H1 (cell line): Measurements from ENCODE around the gene SLC16A8. TPM values are rescaled to one million over a fixed set of nuclear protein-coding genes. Genes with fewer than 3 reads are reported as not detected.

Experiments
- CTCF ChIA-PET: fragments of 300-600 bp; sonication (Branson Sonifier 250); formaldehyde crosslinking; loops from one replicate; lab custom pipeline; 2021; ENCODE audit not compliant: partially characterized antibody; lab: Charles Lee
- POLR2A ChIA-PET: fragments of 300-600 bp; sonication (Branson Sonifier 250); formaldehyde crosslinking; loops from one replicate; lab custom pipeline; 2021; ENCODE audit warnings: inconsistent platforms; ENCODE audit not compliant: partially characterized antibody; lab: Charles Lee
- DNase-seq, 2 experiments: peaks; one replicate each; pipeline versions ENCODE4 v3.0.0 to v3.0.0-alpha.2; 2010 to 2022; ENCODE audit warnings: low spot score in 2 of 2, low read depth in 1 of 2, mixed read lengths in 1 of 2
- FAIRE-seq: peaks from 2 replicates; lab custom pipeline; 2011; peaks lifted over from hg19 to GRCh38; lab: Jason Lieb, UNC
- H2AFZ ChIP-seq: 2 replicates; pipeline ENCODE4 v1.8.1; 2012; ENCODE audit warnings: low read length, inconsistent platforms
- H2AK5ac ChIP-seq: 2 replicates; pipeline ENCODE4 v1.6.1; 2013; ENCODE audit warnings: low read depth, low read length
- H2BK120ac ChIP-seq: replicated peaks from 2 replicates; pipeline ENCODE3; 2013; ENCODE audit warnings: low read depth, low read length, inconsistent platforms
- H2BK12ac ChIP-seq: 2 replicates; pipeline ENCODE4 v1.6.1; 2013; ENCODE audit warnings: low read depth, low read length
- H2BK15ac ChIP-seq: 2 replicates; pipeline ENCODE4 v1.6.1; 2013; ENCODE audit warnings: low read length
- H2BK20ac ChIP-seq: 2 replicates; pipeline ENCODE4 v1.6.1; 2013; ENCODE audit warnings: low read length
- H2BK5ac ChIP-seq: 2 replicates; pipeline ENCODE4 v1.6.1; 2013; ENCODE audit warnings: low read depth, low read length
- H3K14ac ChIP-seq: 2 replicates; pipeline ENCODE4 v1.6.1; 2013; ENCODE audit warnings: inconsistent platforms; ENCODE audit not compliant: insufficient read length
- H3K18ac ChIP-seq: 2 replicates; pipeline ENCODE4 v1.6.1; 2013; ENCODE audit warnings: low read length; ENCODE audit errors: extremely low read depth
- H3K23ac ChIP-seq: 2 replicates; pipeline ENCODE4 v1.6.1; 2013; ENCODE audit warnings: inconsistent platforms; ENCODE audit not compliant: insufficient read length
- H3K23me2 ChIP-seq: 2 replicates; pipeline ENCODE4 v1.6.1; 2013; ENCODE audit warnings: low read depth, low read length
- H3K27ac ChIP-seq: 2 replicates; pipeline ENCODE4 v1.6.1; 2011; ENCODE audit warnings: low read depth, low read length, inconsistent platforms
- H3K27me3 ChIP-seq, 4 experiments: replicated peaks in 1 of 4; 1 replicate in 1 of 4; 2 replicates in 3 of 4; pipeline versions ENCODE4 v1.6.1 to v1.8.1; 2011 to 2013; ENCODE audit warnings: low read length in 3 of 4, mild to moderate bottlenecking in 3 of 4, inconsistent platforms in 2 of 4, mixed read lengths in 2 of 4, moderate library complexity in 1 of 4; ENCODE audit not compliant: control insufficient read depth in 3 of 4, insufficient read depth in 3 of 4; ENCODE audit errors: extremely low read depth in 1 of 4
- H3K36me3 ChIP-seq, 4 experiments: 2 replicates each; pipeline versions ENCODE4 v1.6.1 to v1.8.1; 2011 to 2013; ENCODE audit warnings: mild to moderate bottlenecking in 4 of 4, low read length in 3 of 4, moderate library complexity in 2 of 4, control low read depth in 1 of 4, inconsistent platforms in 1 of 4; ENCODE audit not compliant: insufficient read depth in 4 of 4, control insufficient read depth in 2 of 4
- H3K4ac ChIP-seq: replicated peaks from 2 replicates; pipeline ENCODE3; 2013; ENCODE audit warnings: low read length, low read depth, mixed read lengths, inconsistent platforms; ENCODE audit not compliant: insufficient read length
- H3K4me1 ChIP-seq, 4 experiments: replicated peaks in 1 of 4; 1 replicate in 1 of 4; 2 replicates in 3 of 4; pipeline versions ENCODE4 v1.6.1 to v1.8.1; 2011 to 2013; ENCODE audit warnings: low read length in 3 of 4, inconsistent platforms in 2 of 4, mixed read lengths in 1 of 4; ENCODE audit not compliant: insufficient read depth in 4 of 4, control insufficient read depth in 3 of 4
- H3K4me2 ChIP-seq, 2 experiments: 2 replicates each; pipeline versions ENCODE4 v1.6.1 to v1.8.1; 2011 to 2013; ENCODE audit warnings: low read depth in 2 of 2, low read length in 2 of 2, control low read depth in 1 of 2, inconsistent platforms in 1 of 2, mild to moderate bottlenecking in 1 of 2; ENCODE audit not compliant: insufficient read depth in 1 of 2
- H3K4me3 ChIP-seq, 4 experiments: fragments of 200-600, 300-600 bp in 1 of 4; sonication (generic), shearing (Covaris generic), sonication (Bioruptor Twin) in 1 of 4; 2 replicates each; pipeline versions ENCODE4 v1.5.1 to v1.8.1; 2011 to 2016; ENCODE audit warnings: low read length in 4 of 4, low read depth in 3 of 4, control low read depth in 2 of 4, inconsistent platforms in 2 of 4, mild to moderate bottlenecking in 2 of 4, mixed read lengths in 1 of 4, moderate library complexity in 1 of 4; ENCODE audit not compliant: insufficient read depth in 2 of 4; ENCODE audit errors: extremely low read depth in 1 of 4
- H3K56ac ChIP-seq: replicated peaks from 2 replicates; pipeline ENCODE3; 2013; ENCODE audit warnings: low read depth, mild to moderate bottlenecking, mixed read lengths, low read length, inconsistent platforms; ENCODE audit not compliant: insufficient read length
- H3K79me1 ChIP-seq: 2 replicates; pipeline ENCODE4 v1.6.1; 2013; ENCODE audit warnings: low read depth, low read length, control low read depth
- H3K79me2 ChIP-seq, 2 experiments: 2 replicates each; pipeline versions ENCODE4 v1.6.1 to v1.8.1; 2012 to 2013; ENCODE audit warnings: low read length in 2 of 2, mild to moderate bottlenecking in 2 of 2, inconsistent platforms in 1 of 2; ENCODE audit not compliant: insufficient read depth in 2 of 2, control insufficient read depth in 1 of 2
- H3K9ac ChIP-seq, 4 experiments: replicated peaks in 1 of 4; 1 replicate in 1 of 4; 2 replicates in 3 of 4; pipeline versions ENCODE4 v1.6.1 to v1.8.1; 2011 to 2013; ENCODE audit warnings: low read depth in 3 of 4, low read length in 3 of 4, control low read depth in 2 of 4, mild to moderate bottlenecking in 2 of 4, moderate library complexity in 2 of 4, inconsistent platforms in 1 of 4; ENCODE audit errors: extremely low read depth in 1 of 4
- H3K9me3 ChIP-seq, 2 experiments: 2 replicates each; pipeline versions ENCODE4 v1.6.1 to v1.8.1; 2012 to 2013; ENCODE audit warnings: mild to moderate bottlenecking in 2 of 2, moderate library complexity in 2 of 2, control low read depth in 1 of 2, inconsistent platforms in 1 of 2, low read depth in 1 of 2, low read length in 1 of 2, mixed read lengths in 1 of 2; ENCODE audit not compliant: insufficient read depth in 2 of 2
- H4K20me1 ChIP-seq, 2 experiments: replicated peaks in 1 of 2; 2 replicates each; pipeline versions ENCODE3 to v1.8.1; 2011 to 2013; ENCODE audit warnings: inconsistent platforms in 2 of 2, low read length in 2 of 2, mild to moderate bottlenecking in 1 of 2; ENCODE audit not compliant: insufficient read depth in 2 of 2, control insufficient read depth in 1 of 2
- H4K5ac ChIP-seq: 2 replicates; pipeline ENCODE4 v1.6.1; 2013; ENCODE audit warnings: low read length, low read depth, mixed read lengths, inconsistent platforms; ENCODE audit not compliant: insufficient read length
- H4K8ac ChIP-seq: 2 replicates; pipeline ENCODE4 v1.8.0; 2013; ENCODE audit warnings: mild to moderate bottlenecking, moderate library complexity, low read length, inconsistent platforms; ENCODE audit not compliant: insufficient read depth; ENCODE audit errors: extremely low read depth
- H4K91ac ChIP-seq: replicated peaks from 2 replicates; pipeline ENCODE3; 2013; ENCODE audit warnings: low read length, mixed read lengths, inconsistent platforms; ENCODE audit not compliant: insufficient read length
- SUZ12 ChIP-seq: fragments of 200-600 bp; sonication (generic); IDR thresholded peaks from 2 replicates; pipeline ENCODE4 v1.6.1; 2012; ENCODE audit warnings: mild to moderate bottlenecking, inconsistent platforms, low read length, moderate library complexity, mixed read lengths
- TEAD4 ChIP-seq: IDR thresholded peaks from 2 replicates; pipeline ENCODE4 v1.6.1; 2012; ENCODE audit warnings: low read depth, low read length, inconsistent platforms, mixed read lengths
- ZNF274 ChIP-seq: IDR thresholded peaks from 2 replicates; pipeline ENCODE4 v1.7.0; 2012; ENCODE audit warnings: low read length, borderline replicate concordance; ENCODE audit errors: extremely low read depth
- WGBS, 2 experiments: shearing (Covaris generic) in 1 of 2; methylation state at CpG; one replicate each; pipeline versions ENCODE4 v1.1.6 to v1.1.7; 2013 to 2015; ENCODE audit warnings: low lambda C conversion rate in 2 of 2, mixed read lengths in 2 of 2, inconsistent platforms in 1 of 2, low coverage in 1 of 2, missing lambda C conversion rate in 1 of 2; ENCODE audit not compliant: insufficient replicate concordance in 2 of 2, insufficient coverage in 1 of 2, insufficient read length in 1 of 2; ENCODE audit errors: extremely low coverage in 1 of 2, missing lambda C conversion rate in 1 of 2; 5-methylcytosine and 5-hydroxymethylcytosine counted together
- long read RNA-seq, 2 experiments: library from RNA in 1 of 2; library from capped mRNA in 1 of 2; stranded (forward); transcript quantifications; one replicate each; pipeline ENCODE4 v2.0.0, GENCODE V29; 2021; ENCODE audit warnings: inconsistent platforms in 1 of 2
- polyA minus RNA-seq, 3 experiments: library from RNA; depleted of rRNA, polyadenylated mRNA; stranded (reverse); fragments of >200 nt; gene quantifications; 1 replicate in 2 of 3; 2 replicates in 1 of 3; pipeline ENCODE4 v1.2.3, GENCODE V29; 2011
- polyA plus RNA-seq, 7 experiments: library from polyadenylated mRNA; depleted of rRNA in 3 of 7; stranded (reverse) in 5 of 7; unstranded in 2 of 7; fragments of >200 nt in 5 of 7; fragments of 200-250 nt in 2 of 7; gene quantifications; 1 replicate in 5 of 7; 2 replicates in 1 of 7; 4 replicates in 1 of 7; pipeline versions ENCODE4 v1.2.1 to v1.2.3, GENCODE V29; 2011 to 2013; ENCODE audit warnings: missing spikeins in 2 of 7, mixed read lengths in 2 of 7
- total RNA-seq: library from RNA; stranded (reverse); fragmentation: NEBNext Ultra II Directional; extraction: Animal tissue kit (Norgen Biotek cat#: 25700); gene quantifications from 2 replicates; pipeline ENCODE4 v1.2.1, GENCODE V29; 2021

The SLC16A8 gene
- total RNA-seq: not detected in 2 replicates
- 0.70 and 1.2 TPM in 2 replicates for polyA plus RNA-seq (2011; rRNA removed)
- polyA plus RNA-seq (2011; cell fraction: cytosol; rRNA removed): 0.62 TPM
- 0.44 TPM for polyA plus RNA-seq (2011; cell fraction: nucleus; rRNA removed)
- 0.69 to 1.6 TPM (median 1.3 TPM) in 4 replicates for polyA plus RNA-seq (2012, experiment 1 of 2)
- polyA plus RNA-seq (2012, experiment 2 of 2): 0.43 TPM
- 0.28 TPM for polyA plus RNA-seq (2013, experiment 1 of 2)
- 0.17 TPM for polyA plus RNA-seq (2013, experiment 2 of 2)
- polyA minus RNA-seq (2011; rRNA and poly(A)+ RNA removed): not detected in 2 replicates
- not detected for polyA minus RNA-seq (2011; cell fraction: cytosol; rRNA and poly(A)+ RNA removed)
- 0.40 TPM for polyA minus RNA-seq (2011; cell fraction: nucleus; rRNA and poly(A)+ RNA removed)
- long read RNA-seq, experiment 1: 0 reads
- long read RNA-seq, experiment 2: 0 reads

- Histone ChIP-seq H3K9me3 (no peaks in the 10 kb centered on the region), H3K18ac (peak within 1 kb of the TSS; percentile 32; the same call in 1 of the 2 replicates), H2BK15ac (peak within 1 kb of the TSS; percentile 72; the same call in 1 of the 2 replicates), H3K27ac (no peak within 1 kb of the TSS), H3K56ac (no peak within 1 kb of the TSS), H3K23me2 (peaks cover 3% of the 10 kb centered on the region), H3K4me1 (peaks cover 0 to 34% (median 23%) of the 10 kb centered on the region in 4 experiments; a peak in 6 of 7 replicates)
- DNase-seq: no peak
- TF ChIP-seq ZNF274 (no peak), SUZ12 (no peak), TEAD4 (peak; percentile 75)
- TF ChIP-seq, all 59 proteins: peak for 1
- Histone ChIP-seq H3K27me3 (peaks cover 7 to 41% (median 32%) of the 10 kb centered on the region in 4 experiments), H3K9ac (no peak within 1 kb of the TSS), H3K79me2 (no peaks in the 10 kb centered on the region), H4K8ac (peak within 1 kb of the TSS; percentile 62; the same call in 1 of the 2 replicates), H4K91ac (peak within 1 kb of the TSS; percentile 40), H3K14ac (no peak within 1 kb of the TSS), H3K23ac (no peak within 1 kb of the TSS), H2BK120ac (no peak within 1 kb of the TSS), H2BK5ac (no peak within 1 kb of the TSS), H2AFZ (no peak within 1 kb of the TSS), H4K5ac (no peak within 1 kb of the TSS), H3K79me1 (no peaks in the 10 kb centered on the region), H4K20me1 (peaks cover 0 to 2% of the 10 kb centered on the region in 2 experiments), H3K4me2 (peak within 1 kb of the TSS; percentile 2 to 37; a peak in 2 of 4 replicates), H3K36me3 (no peaks in the 10 kb centered on the region), H2AK5ac (no peak within 1 kb of the TSS), H3K4me3 (no peak within 1 kb of the TSS), H3K4ac (no peak within 1 kb of the TSS), H2BK20ac (peak within 1 kb of the TSS; percentile 75), H2BK12ac (peak within 1 kb of the TSS; percentile 12; the same call in 1 of the 2 replicates)
- ChIA-PET POLR2A (interaction anchor here (0.8 to 1.5 kb wide), 5 partner anchors 9 to 81 kb away, joined by 3 to 5 read pairs (median 3); no protein-coding TSS in a partner anchor), CTCF (interaction anchor here (0.9 to 4.8 kb wide), 7 partner anchors 10 to 71 kb away, joined by 3 to 64 read pairs (median 8); no protein-coding TSS in a partner anchor)
- FAIRE-seq: no peak
- 78% methylated on average over 11 of the region's 16 CpGs; no CpG with 5 or more reads in 1 of the 2 experiments for WGBS, 2 experiments
Observed at GRCh38 chr22:38083931-38084631, at the start of gene SLC16A8. SLC16A8 (minus strand) TSS chr22:38084184; CDS start chr22:38082873, 1,311 bp downstream.
